CD4-positive, alpha-beta T cell treated with Interleukin-4 for 4 hours (primary cell): ENCODE measurements around the gene SLC29A1.
"Not testable (repeated sequence)": the region's sequence is repeated elsewhere in the genome, so short reads cannot be mapped to it uniquely, and the experiment has no call there.

Experiments
- DNase-seq: peaks from one replicate; pipeline ENCODE4 v3.0.0-alpha.2; 2020

Gene SLC29A1

GRCh38 chr6:44196351-44196750, 27.0 kb upstream of the SLC29A1 start:
- DNase-seq = not testable (repeated sequence)

- DNase-seq = no peak
Measured at GRCh38 chr6:44198684-44199083, 24.7 kb upstream of the SLC29A1 start.

- DNase-seq = no peak
Measured at GRCh38 chr6:44199883-44200282, 23.5 kb upstream of the SLC29A1 start.

GRCh38 chr6:44201200-44201599, 22.2 kb upstream of the SLC29A1 start:
- no peak for DNase-seq

GRCh38 chr6:44201638-44202303, 21.6 kb upstream of the SLC29A1 start:
- DNase-seq = no peak

GRCh38 chr6:44202332-44202971, 20.9 kb upstream of the SLC29A1 start:
- DNase-seq = no peak

- DNase-seq = no peak
Measured at GRCh38 chr6:44202972-44203750, 20.2 kb upstream of the SLC29A1 start.

- DNase-seq = no peak
Measured at GRCh38 chr6:44203955-44204354, 19.4 kb upstream of the SLC29A1 start.

GRCh38 chr6:44207966-44208365, 15.4 kb upstream of the SLC29A1 start:
- DNase-seq = no peak

- DNase-seq = no peak
Measured at GRCh38 chr6:44211284-44211683, 12.1 kb upstream of the SLC29A1 start.

GRCh38 chr6:44214307-44214706, 9.1 kb upstream of the SLC29A1 start:
- DNase-seq = no peak

- DNase-seq = no peak
Measured at GRCh38 chr6:44216677-44217331, 6.6 kb upstream of the SLC29A1 start, which contains the start of gene MYMX. Gene MYMX, plus strand, starts transcription at chr6:44216926. Its CDS starts 546 bp downstream, at chr6:44217472.

- DNase-seq = no peak
Measured at GRCh38 chr6:44217332-44218143, 5.9 kb upstream of the SLC29A1 start.

GRCh38 chr6:44219053-44219814, 4.2 kb upstream of the SLC29A1 start:
- DNase-seq = no peak

- DNase-seq = no peak
Measured at GRCh38 chr6:44219815-44220784, 3.3 kb upstream of the SLC29A1 start.

- no peak for DNase-seq
Measured at GRCh38 chr6:44220913-44221290, 2.5 kb upstream of the SLC29A1 start.

- DNase-seq = peak; percentile 70
Measured at GRCh38 chr6:44221291-44221960, 2.0 kb upstream of the SLC29A1 start.

GRCh38 chr6:44221961-44222335, 1.4 kb upstream of the SLC29A1 start:
- DNase-seq = no peak

- no peak for DNase-seq
Measured at GRCh38 chr6:44222486-44223318, 693 bp upstream of the SLC29A1 start.
